MM.1S (cell line): ENCODE data around the gene CLGN.

ENCODE experiments used
- CTCF ChIP-seq: fragments of 300-600 bp; sonication (generic); IDR thresholded peaks from 2 replicates; pipeline ENCODE4 v1.5.1; 2016; ENCODE audit warnings: antibody characterized with exemption, low read length, mixed read lengths
- EZH2 ChIP-seq: fragments of 300-600 bp; sonication (generic); optimal IDR thresholded peaks from 2 replicates; pipeline ENCODE3; 2017; ENCODE audit warnings: low read depth, mild to moderate bottlenecking, antibody characterized with exemption, low read length, mixed read lengths
- EZH2phosphoT487 ChIP-seq: fragments of 300-600 bp; sonication (generic); IDR thresholded peaks from 2 replicates; pipeline ENCODE4 v1.6.1; 2018; ENCODE audit warnings: antibody characterized with exemption, low read length

DNA sequence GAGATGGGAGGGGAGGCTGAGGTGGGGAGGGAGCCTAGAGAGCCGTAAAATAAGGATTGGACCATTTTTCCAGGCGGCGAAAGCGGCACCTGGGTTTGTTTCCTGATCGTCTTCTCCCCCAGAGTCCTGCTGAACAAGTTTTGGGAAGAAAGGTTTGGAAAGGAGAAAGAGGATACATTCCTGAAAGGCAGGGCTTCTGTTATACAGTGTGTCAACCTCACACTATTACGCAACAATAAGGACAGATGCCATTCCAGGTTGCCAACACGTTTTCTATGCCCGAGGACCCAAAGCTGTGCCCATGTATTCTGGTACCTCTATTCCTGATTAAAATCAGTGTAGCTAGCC lies 53.3 kb downstream of the CLGN start:
- no peak for TF ChIP-seq CTCF
- no peak for TF ChIP-seq EZH2
- no peak for TF ChIP-seq EZH2phosphoT487
